ENCODE measurements around the gene TBATA.

The TBATA gene

DNA sequence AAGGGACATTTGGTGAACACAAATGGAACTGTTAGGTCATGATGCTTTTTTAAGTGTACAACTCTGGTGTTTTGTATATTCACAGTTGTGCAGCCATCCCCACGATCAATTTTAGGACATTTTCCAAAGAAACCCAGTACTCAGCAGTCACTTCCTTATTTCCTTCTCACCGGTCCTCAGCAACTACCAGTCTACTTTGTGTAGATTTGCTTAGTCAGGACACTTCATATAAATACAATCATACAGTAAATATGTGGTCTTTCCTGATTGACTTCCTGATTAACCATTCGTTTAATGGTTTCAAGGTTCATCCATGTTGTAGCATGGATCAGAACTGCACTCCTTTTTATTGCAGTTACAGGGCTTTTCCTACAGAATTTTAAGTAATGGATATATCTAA lies 45.0 kb upstream of the TBATA start:
- H3K4me3 ChIP-seq (ENCODE audit: low read depth, low read length) = no peak overlapping the region
- TF ChIP-seq CTCF (IDR thresholded peaks at IDR 0.05; ENCODE audit: low read depth, low read length, missing control alignments) = no peak
- no peak for DNase-seq (ENCODE audit: low read depth)

DNA sequence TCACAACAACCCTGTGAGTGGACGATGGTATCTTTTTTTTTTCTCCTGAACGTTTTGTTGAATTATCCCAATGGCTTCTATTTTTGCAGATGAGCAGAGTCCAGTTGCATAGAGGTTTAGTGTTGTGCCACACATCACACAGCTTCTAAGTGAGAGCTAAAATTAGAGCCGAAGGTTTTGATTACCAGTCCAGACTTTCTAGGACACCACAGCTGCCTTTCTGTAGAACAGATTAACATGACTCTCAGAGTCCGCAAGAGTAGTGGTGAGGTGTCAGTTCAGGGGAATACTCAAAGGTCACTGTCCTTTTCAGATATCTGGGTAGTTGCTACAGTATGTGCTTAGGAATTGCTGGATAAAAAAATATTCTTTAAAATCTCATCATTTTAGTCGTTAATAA lies 44.4 kb upstream of the TBATA start:
- no peak for DNase-seq (ENCODE audit: low read depth)
- no peak overlapping the region for H3K4me3 ChIP-seq (ENCODE audit: low read depth, low read length)
- no peak for TF ChIP-seq CTCF (IDR thresholded peaks at IDR 0.05; ENCODE audit: low read depth, low read length, missing control alignments)

- no peak for TF ChIP-seq CTCF (IDR thresholded peaks at IDR 0.05; ENCODE audit: low read depth, low read length, missing control alignments)
- H3K4me3 ChIP-seq (ENCODE audit: low read depth, low read length) = no peak overlapping the region
- no peak for DNase-seq (ENCODE audit: low read depth)
These were observed 43.7 kb upstream of the TBATA start for GRCh38 chr10:70828923-70829322.

GRCh38 chr10:70827086-70827757 lies 42.0 kb upstream of the TBATA start:
- no peak overlapping the region for H3K4me3 ChIP-seq (ENCODE audit: low read depth, low read length)
- TF ChIP-seq CTCF (IDR thresholded peaks at IDR 0.05; ENCODE audit: low read depth, low read length, missing control alignments) = no peak
- no peak for DNase-seq (ENCODE audit: low read depth)

DNA sequence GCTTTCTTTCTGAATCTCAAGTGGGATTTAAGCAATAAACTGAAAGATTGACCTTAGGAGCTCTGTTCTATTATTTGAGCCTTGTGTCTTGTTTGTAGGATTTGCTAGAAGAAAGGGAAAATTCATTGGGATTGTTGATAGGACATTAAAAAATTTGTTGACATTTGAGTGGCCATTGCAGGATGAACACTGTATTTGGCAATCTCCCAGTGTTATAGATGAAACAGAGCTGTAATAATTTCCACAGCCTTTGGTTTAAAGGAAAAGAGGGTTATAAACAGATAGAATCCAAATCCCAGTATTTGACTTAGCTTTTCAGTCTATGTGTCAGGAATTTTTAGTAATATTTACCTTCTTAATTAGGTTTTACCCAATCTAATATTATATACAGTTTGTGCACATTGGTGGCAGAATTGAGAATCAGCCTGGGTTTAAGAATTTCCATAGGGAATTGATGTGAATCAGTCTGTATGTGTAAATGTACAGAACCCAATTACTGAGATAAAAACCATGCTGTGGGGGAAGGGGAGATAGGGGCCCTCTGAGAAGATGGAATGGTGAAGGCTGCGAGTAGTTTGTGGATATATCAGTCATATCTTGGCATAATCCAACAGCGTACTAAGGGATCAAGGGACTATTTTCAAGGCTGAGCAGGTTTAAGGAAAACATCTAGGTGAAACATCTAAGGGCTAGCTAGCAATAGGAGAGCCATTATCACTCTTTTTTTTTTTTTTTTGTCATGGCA lies 37.1 kb upstream of the TBATA start:
- no peak overlapping the region for H3K4me3 ChIP-seq (ENCODE audit: low read depth, low read length)

GRCh38 chr10:70820976-70821750 lies 36.0 kb upstream of the TBATA start:
- TF ChIP-seq CTCF (IDR thresholded peaks at IDR 0.05; ENCODE audit: low read depth, low read length, missing control alignments) = no peak

More for the DNA sequence above, 37.1 kb upstream of the TBATA start:
- TF ChIP-seq CTCF (IDR thresholded peaks at IDR 0.05; ENCODE audit: low read depth, low read length, missing control alignments) = no peak
- no peak for DNase-seq (ENCODE audit: low read depth)

More at GRCh38 chr10:70820976-70821750, 36.0 kb upstream of the TBATA start:
- no peak for DNase-seq (ENCODE audit: low read depth)
- H3K4me3 ChIP-seq (ENCODE audit: low read depth, low read length) = no peak overlapping the region
